ENCODE measurements around the gene DNAJC16.
"Not testable (repeated sequence)": the region's sequence is repeated elsewhere in the genome, so short reads cannot be mapped to it uniquely, and the experiment has no call there.

DNAJC16 gene

GRCh38 chr1:15526490-15527339 lies at the start of gene DNAJC16:
Gene DNAJC16, plus strand, starts transcription at chr1:15526848. Its CDS starts 2,258 bp downstream, at chr1:15529106.
- DNase-seq (ENCODE audit: low read depth) = peak; percentile 100

GRCh38 chr1:15476927-15477326 lies 49.7 kb upstream of the DNAJC16 start:
- no peak for DNase-seq (ENCODE audit: low read depth)

GRCh38 chr1:15477646-15478212 lies 48.9 kb upstream of the DNAJC16 start:
- no peak for DNase-seq (ENCODE audit: low read depth)

- no peak for DNase-seq (ENCODE audit: low read depth)
Measured at GRCh38 chr1:15479654-15480347, 46.8 kb upstream of the DNAJC16 start.

- DNase-seq (ENCODE audit: low read depth) = not testable (repeated sequence)
Measured at GRCh38 chr1:15482455-15482854, 44.2 kb upstream of the DNAJC16 start.

GRCh38 chr1:15482983-15483543 lies 43.6 kb upstream of the DNAJC16 start:
- not testable (repeated sequence) for DNase-seq (ENCODE audit: low read depth)

GRCh38 chr1:15483971-15484370 lies 42.7 kb upstream of the DNAJC16 start:
- no peak for DNase-seq (ENCODE audit: low read depth)

- not testable (repeated sequence) for DNase-seq (ENCODE audit: low read depth)
Measured at GRCh38 chr1:15484443-15484842, 42.2 kb upstream of the DNAJC16 start.

GRCh38 chr1:15485636-15486035 lies 41.0 kb upstream of the DNAJC16 start:
- no peak for DNase-seq (ENCODE audit: low read depth)

- not testable (repeated sequence) for DNase-seq (ENCODE audit: low read depth)
Measured at GRCh38 chr1:15486844-15487610, 39.6 kb upstream of the DNAJC16 start.

GRCh38 chr1:15488371-15488770 lies 38.3 kb upstream of the DNAJC16 start:
- DNase-seq (ENCODE audit: low read depth) = no peak

GRCh38 chr1:15489052-15489736 lies 37.5 kb upstream of the DNAJC16 start:
- no peak for DNase-seq (ENCODE audit: low read depth)

- DNase-seq (ENCODE audit: low read depth) = not testable (repeated sequence)
Measured at GRCh38 chr1:15491010-15491409, 35.6 kb upstream of the DNAJC16 start.

GRCh38 chr1:15492596-15492995 lies 34.1 kb upstream of the DNAJC16 start:
- no peak for DNase-seq (ENCODE audit: low read depth)

GRCh38 chr1:15493869-15494390 lies 32.7 kb upstream of the DNAJC16 start:
- DNase-seq (ENCODE audit: low read depth) = no peak

GRCh38 chr1:15500184-15501178 lies 26.2 kb upstream of the DNAJC16 start:
- no peak for DNase-seq (ENCODE audit: low read depth)

GRCh38 chr1:15501208-15502032 lies 25.2 kb upstream of the DNAJC16 start:
- DNase-seq (ENCODE audit: low read depth) = peak; percentile 31

- no peak for DNase-seq (ENCODE audit: low read depth)
Measured at GRCh38 chr1:15504436-15504835, 22.2 kb upstream of the DNAJC16 start.

- no peak for DNase-seq (ENCODE audit: low read depth)
Measured at GRCh38 chr1:15506831-15507230, 19.8 kb upstream of the DNAJC16 start.
